Heart right ventricle (tissue), 16 donors: Measurements from ENCODE around the gene ZBTB49. TPM values are rescaled to one million over a fixed set of nuclear protein-coding genes. Genes with fewer than 3 reads are reported as not detected.

ENCODE experiments used
- ATAC-seq, 8 donors: fragments of 200-7000 bp; cut with Tn5 transposase; one replicate each; pipeline ENCODE4 v1.9.1; 2020; ENCODE audit warnings: mild to moderate bottlenecking in 8 of 8, moderate library complexity in 8 of 8, moderate number of reproducible peaks in 1 of 8
- DNase-seq, 2 donors: peaks; one replicate each; pipeline ENCODE4 v3.0.0-alpha.2; 2020
- H3K27ac ChIP-seq, 10 donors: fragments of 200-600 bp; sonication (generic) in 2 of 10; one replicate each; pipeline versions ENCODE4 v1.5.0 to v1.8.0; 2020 to 2022; ENCODE audit warnings: mild to moderate bottlenecking in 3 of 10
- H3K27me3 ChIP-seq, 7 donors: fragments of 200-600 bp; one replicate each; pipeline ENCODE4 v1.8.0; 2021 to 2022; ENCODE audit warnings: mild to moderate bottlenecking in 2 of 7
- H3K36me3 ChIP-seq, 9 donors: fragments of 200-600 bp; sonication (generic) in 1 of 9; one replicate each; pipeline versions ENCODE4 v1.5.0 to v1.8.0; 2020 to 2022; ENCODE audit warnings: mild to moderate bottlenecking in 2 of 9
- H3K4me1 ChIP-seq, 9 donors: fragments of 200-600 bp; sonication (generic) in 1 of 9; one replicate each; pipeline versions ENCODE4 v1.5.0 to v1.8.0; 2020 to 2022; ENCODE audit warnings: mild to moderate bottlenecking in 4 of 9
- H3K4me3 ChIP-seq, 10 donors: fragments of 200-600 bp; sonication (generic) in 2 of 10; one replicate each; pipeline versions ENCODE4 v1.5.0 to v1.8.0; 2020 to 2022; ENCODE audit warnings: mild to moderate bottlenecking in 7 of 10, moderate library complexity in 2 of 10
- H3K9me3 ChIP-seq, 11 donors: fragments of 200-600 bp in 10 of 11; sonication (generic) in 2 of 11; one replicate each; pipeline versions ENCODE4 v1.5.0 to v1.8.0; 2013 to 2022; ENCODE audit warnings: mild to moderate bottlenecking in 2 of 11, control low read depth in 1 of 11, moderate library complexity in 1 of 11
- CTCF ChIP-seq, 9 donors: fragments of 200-600 bp; sonication (generic) in 2 of 9; IDR thresholded peaks; one replicate each; pipeline versions ENCODE4 v1.5.0 to v1.8.0; 2021 to 2022; ENCODE audit warnings: antibody characterized with exemption in 9 of 9, mild to moderate bottlenecking in 5 of 9, moderate library complexity in 1 of 9
- WGBS, 2 donors: extraction: QIAGEN DNeasy Blood & Tissue Kit; methylation state at CpG; one replicate each; pipeline ENCODE4 v1.1.7; 2013; ENCODE audit warnings: inconsistent platforms in 1 of 2; 5-methylcytosine and 5-hydroxymethylcytosine counted together
- intact Hi-C, 10 donors: fragments of 100-400 bp; cut with DNase I; formaldehyde crosslinking; loops; one replicate each; pipeline versions ENCODE4 v1.11.1 to v1.14.2; 2022
- polyA plus RNA-seq, 2 donors: library from polyadenylated mRNA; stranded (reverse); fragments of 200-250 nt; gene quantifications; one replicate each; pipeline ENCODE4 v1.2.3, GENCODE V29; 2013
- total RNA-seq, 10 donors: library from RNA; stranded (reverse); fragmentation: NEBNext Ultra II Directional in 3 of 10; extraction: Animal tissue kit (Norgen Biotek cat#: 25700) in 3 of 10; gene quantifications; one replicate each; pipeline versions ENCODE4 v1.2.1 to v1.2.4, GENCODE V29; 2021 to 2023
- donor health status: Arrhythmogenic right ventricular cardiomyopathy.
- donor health status: ischemic (EF 13 %, LVEDD 7.1; RV severe dilation, severe dysfunction).
- donor health status: healthy with polysubstance abuse.
- donor health status: DM: no; HTN: yes; CAD: no.
- donor health status: DM: no; HTN: no; CAD: no.
- donor health status: ischemic (EF 25% LVEDD 6.9; RV normal size, moderate dysfunction).
- donor health status: ischemic (EF 25% LVEDD 5.7; RV mildly dilated, moderate dysfunction).
- donor health status: healthy.
- donor health status: DM: yes; HTN: yes; CAD: no.
- donor health status: Ischemic cardiomyopathy.
- donor health status: ischemic (EF 35%, LVEDD 5.7; RV mildly dilated, moderate dysfunction).
- donor health status: nonischemic (EF 11% LVEDD 7.7; RV severe dilation, severe dysfunction).
- donor health status: DM: yes; HTN: yes; CAD: no.
- donor health status: PGD.
- donor health status: ischemic (EF 29% LVEDD 5.4; RV normal size, mild dysfunction).
- donor health status: nonischemic (EF 23%, LVEDD 6.1; RV moderate dilation, normal function).

The ZBTB49 gene
- total and polyA plus RNA-seq, 12 donors: 2.1 to 6.0 (median 4.3) TPM

- no peak for ATAC-seq
- no peaks in the 10 kb centered on the region for H3K36me3 ChIP-seq
- H3K4me1 ChIP-seq: peaks cover 0 to 11% (median 0%) of the 10 kb centered on the region in 9 donors
- no peak for TF ChIP-seq CTCF (IDR thresholded peaks at IDR 0.05)
- no peak for DNase-seq
- intact Hi-C loops: loop anchor here in 1 of 10 donors (5.0 kb wide), 1 partner anchor 73 kb away; no protein-coding TSS in a partner anchor
- H3K4me3 ChIP-seq: no peak overlapping the region
- WGBS, 2 donors: 90% methylated on average over 5 of the region's 5 CpGs
- no peak overlapping the region for H3K27ac ChIP-seq
- peaks cover 0 to 10% (median 0%) of the 10 kb centered on the region in 11 donors for H3K9me3 ChIP-seq
- H3K27me3 ChIP-seq: no peaks in the 10 kb centered on the region
Observed at GRCh38 chr4:4330794-4331193, 40.7 kb downstream of the ZBTB49 start.

- peaks cover 0 to 6% (median 0%) of the 10 kb centered on the region in 7 donors for H3K27me3 ChIP-seq
- intact Hi-C loops: loop anchor here in 1 of 10 donors (5.0 kb wide), 1 partner anchor 75 kb away; no protein-coding TSS in a partner anchor
- no peaks in the 10 kb centered on the region for H3K36me3 ChIP-seq
- H3K9me3 ChIP-seq: peaks cover 0 to 10% (median 0%) of the 10 kb centered on the region in 11 donors
- no peak for TF ChIP-seq CTCF (IDR thresholded peaks at IDR 0.05)
- peaks cover 0 to 11% (median 0%) of the 10 kb centered on the region in 9 donors for H3K4me1 ChIP-seq
- ATAC-seq (no peak), DNase-seq (no peak)
- H3K27ac ChIP-seq: no peak overlapping the region
- H3K4me3 ChIP-seq: no peak overlapping the region
- WGBS, 2 donors: 88 to 91% methylated on average over 3 of the region's 3 CpGs
Observed at GRCh38 chr4:4332529-4332928, 42.5 kb downstream of the ZBTB49 start.

- ATAC-seq (peak; percentile 59 to 89 (median 66)), DNase-seq (peak; percentile 48 to 50)
- peaks cover 0 to 10% (median 0%) of the 10 kb centered on the region in 11 donors for H3K9me3 ChIP-seq
- no peak overlapping the region for H3K27ac ChIP-seq
- no peak overlapping the region for H3K4me3 ChIP-seq
- peaks cover 0 to 10% (median 0%) of the 10 kb centered on the region in 7 donors for H3K27me3 ChIP-seq
- peaks cover 0 to 11% (median 0%) of the 10 kb centered on the region in 9 donors for H3K4me1 ChIP-seq
- intact Hi-C loops: loop anchor here in 1 of 10 donors (5.0 kb wide), 1 partner anchor 76 kb away; no protein-coding TSS in a partner anchor
- H3K36me3 ChIP-seq: no peaks in the 10 kb centered on the region
- WGBS, 2 donors: 29 to 34% methylated on average over 11 of the region's 11 CpGs
- TF ChIP-seq CTCF (IDR thresholded peaks at IDR 0.05): no peak
Observed at GRCh38 chr4:4333265-4333706, 43.2 kb downstream of the ZBTB49 start.

- Histone ChIP-seq H3K36me3 (no peaks in the 10 kb centered on the region), H3K4me1 (peaks cover 0 to 23% (median 6%) of the 10 kb centered on the region in 9 donors), H3K27me3 (peaks cover 0 to 10% (median 0%) of the 10 kb centered on the region in 7 donors), H3K9me3 (peaks cover 0 to 6% (median 0%) of the 10 kb centered on the region in 11 donors), H3K27ac (no peak overlapping the region), H3K4me3 (no peak overlapping the region)
- peak; percentile 54 to 86 (median 80) for TF ChIP-seq CTCF (IDR thresholded peaks at IDR 0.05)
- 47 to 51% methylated on average over 21 of the region's 21 CpGs for WGBS, 2 donors
- intact Hi-C loops: loop anchor here in 9 of 10 donors (1.0 to 5.0 kb wide), 5 partner anchors 78 to 84 kb away; no protein-coding TSS in a partner anchor
- peak in 5 of 8 donors; percentile 49 to 67 (median 62) for ATAC-seq
- peak; percentile 52 to 66 for DNase-seq
Observed at GRCh38 chr4:4334798-4335520, 44.9 kb downstream of the ZBTB49 start.
